GM18505 (cell line): ENCODE data around the gene PDE4B.

ENCODE experiments used
- ATAC-seq: cut with Tn5 transposase; IDR thresholded peaks from one replicate; pipeline ENCODE4 v1.9.1; 2021; ENCODE audit not compliant: unreplicated experiment
- POLR2A ChIP-seq: IDR thresholded peaks from 4 replicates; pipeline ENCODE4 v1.6.1; 2011; ENCODE audit warnings: borderline replicate concordance; ENCODE audit not compliant: insufficient read depth, insufficient read length; ENCODE audit errors: extremely low read depth

PDE4B gene

GRCh38 chr1:66342707-66343106 is 550.0 kb downstream of the PDE4B start:
- TF ChIP-seq POLR2A: no peak
- ATAC-seq: peak; percentile 39

GRCh38 chr1:66343569-66344325 is 551.1 kb downstream of the PDE4B start:
- no peak for TF ChIP-seq POLR2A
- ATAC-seq: no peak

- no peak for ATAC-seq
- no peak for TF ChIP-seq POLR2A
These were observed 553.5 kb downstream of the PDE4B start for GRCh38 chr1:66346057-66346795.

GRCh38 chr1:66346873-66347272 is 554.2 kb downstream of the PDE4B start:
- no peak for TF ChIP-seq POLR2A
- no peak for ATAC-seq

DNA sequence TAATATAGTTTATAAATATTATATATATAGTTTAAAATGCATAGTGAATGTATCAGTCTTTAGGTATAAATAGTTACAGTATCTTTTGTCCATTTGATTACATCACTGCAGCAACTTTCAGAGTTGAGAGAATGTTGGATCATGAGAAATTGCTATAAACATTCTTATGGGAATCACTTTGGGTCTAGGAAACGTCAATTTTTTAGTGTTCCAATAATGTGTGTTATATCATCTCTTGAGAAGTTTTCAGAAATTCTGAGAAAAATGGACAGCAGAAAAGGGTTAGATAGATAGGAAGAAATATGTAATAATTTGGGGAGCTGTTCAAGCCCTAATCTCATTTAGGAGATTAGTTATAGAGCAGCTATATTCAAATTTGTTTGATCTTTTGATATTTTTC is 556.1 kb downstream of the PDE4B start:
- TF ChIP-seq POLR2A: no peak
- no peak for ATAC-seq

- ATAC-seq: no peak
- no peak for TF ChIP-seq POLR2A
These were observed 556.5 kb downstream of the PDE4B start for GRCh38 chr1:66349242-66349641.

GRCh38 chr1:66350001-66350547 is 557.4 kb downstream of the PDE4B start:
- TF ChIP-seq POLR2A: no peak
- ATAC-seq: peak; percentile 64

GRCh38 chr1:66351478-66351877 is 558.8 kb downstream of the PDE4B start:
- ATAC-seq: no peak
- no peak for TF ChIP-seq POLR2A

- no peak for TF ChIP-seq POLR2A
- ATAC-seq: no peak
These were observed 559.2 kb downstream of the PDE4B start for GRCh38 chr1:66351913-66352312.

GRCh38 chr1:66352792-66353191 is 560.1 kb downstream of the PDE4B start:
- no peak for TF ChIP-seq POLR2A
- no peak for ATAC-seq

DNA sequence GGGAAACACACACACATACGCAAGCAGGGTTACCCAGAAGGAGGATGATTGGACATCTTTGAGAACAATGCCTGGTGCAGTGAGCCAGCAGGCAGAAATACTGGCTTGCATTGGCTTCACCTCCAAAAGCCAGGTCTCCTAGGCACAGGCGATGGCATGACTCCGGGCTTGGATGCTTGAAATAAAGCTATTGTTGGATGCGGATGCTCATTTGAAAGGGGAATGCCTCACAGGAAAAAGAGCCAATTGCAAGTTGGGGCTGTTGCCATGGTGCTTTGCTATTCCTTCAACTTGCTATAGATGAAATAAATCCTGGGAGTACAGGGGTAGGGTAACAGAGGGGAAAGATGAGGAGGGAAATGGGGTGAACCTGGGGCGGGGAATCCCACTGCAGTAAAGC is 560.6 kb downstream of the PDE4B start:
- no peak for TF ChIP-seq POLR2A
- ATAC-seq: no peak

DNA sequence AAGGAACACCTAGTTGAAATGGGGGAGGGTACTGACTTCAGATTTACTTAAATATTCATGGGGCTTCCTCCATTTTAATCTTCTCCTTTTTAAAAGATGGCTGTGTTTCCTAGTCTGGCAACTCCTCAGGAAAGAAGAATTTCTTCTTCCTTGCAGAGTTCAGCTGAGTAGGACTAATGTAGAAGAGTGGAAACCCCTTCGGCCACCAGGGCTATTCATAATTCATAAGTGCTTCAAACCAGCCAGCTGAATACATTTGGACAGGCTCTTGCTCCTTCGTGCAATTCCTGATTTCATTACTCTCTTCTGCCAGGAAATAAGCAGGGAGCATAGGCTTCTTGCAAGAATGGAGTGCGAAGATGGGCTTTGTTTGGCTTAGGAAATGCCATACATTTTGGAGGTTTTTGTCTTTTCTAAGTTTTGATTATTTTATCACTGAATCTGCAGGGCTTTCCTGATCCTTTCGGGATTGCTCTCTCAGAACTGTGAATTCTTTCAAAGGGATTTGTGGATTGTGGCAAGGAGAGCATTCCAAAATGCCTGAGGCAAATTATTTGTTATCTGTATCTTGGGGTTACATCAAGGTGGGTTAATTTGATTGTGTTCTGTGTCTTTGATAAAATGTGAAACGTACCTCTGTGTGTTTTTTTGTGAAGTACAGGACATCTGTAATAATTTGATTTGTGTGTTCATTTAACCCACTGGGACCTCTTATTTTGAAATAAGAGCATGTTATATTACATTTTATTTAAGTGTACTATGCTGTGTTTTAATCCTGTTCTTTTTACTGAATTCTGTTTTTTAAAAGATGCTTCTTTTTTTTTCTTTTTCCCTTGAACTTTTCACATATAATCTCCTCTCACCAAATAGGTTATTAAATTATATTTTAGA is 561.9 kb downstream of the PDE4B start:
- ATAC-seq: no peak
- no peak for TF ChIP-seq POLR2A

DNA sequence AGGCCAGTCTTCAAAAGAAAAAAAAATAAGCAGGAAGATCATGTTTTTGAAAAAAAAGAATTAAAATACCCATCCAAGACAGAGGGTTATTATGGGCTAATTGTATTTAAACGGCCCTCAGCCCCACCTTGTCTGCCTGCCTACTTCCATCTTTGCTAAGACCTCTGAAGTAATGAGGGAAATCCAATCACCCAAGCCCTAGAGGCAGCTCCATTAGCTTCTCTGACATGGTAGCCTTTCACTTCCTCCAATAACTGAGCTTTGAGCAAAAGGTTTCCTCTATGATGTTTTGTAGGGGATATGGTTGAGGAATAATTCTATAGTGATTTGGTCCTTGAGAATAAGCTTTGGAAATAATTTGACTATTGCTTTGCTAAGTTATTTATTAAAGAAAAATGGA is 563.1 kb downstream of the PDE4B start:
- ATAC-seq: no peak
- TF ChIP-seq POLR2A: no peak

- TF ChIP-seq POLR2A: no peak
- ATAC-seq: no peak
These were observed 563.9 kb downstream of the PDE4B start for GRCh38 chr1:66356605-66357004.

- ATAC-seq: no peak
- TF ChIP-seq POLR2A: no peak
These were observed 564.3 kb downstream of the PDE4B start for GRCh38 chr1:66357021-66357420.
